ENCODE results near the gene ALDH8A1.

ALDH8A1 gene, protein sequence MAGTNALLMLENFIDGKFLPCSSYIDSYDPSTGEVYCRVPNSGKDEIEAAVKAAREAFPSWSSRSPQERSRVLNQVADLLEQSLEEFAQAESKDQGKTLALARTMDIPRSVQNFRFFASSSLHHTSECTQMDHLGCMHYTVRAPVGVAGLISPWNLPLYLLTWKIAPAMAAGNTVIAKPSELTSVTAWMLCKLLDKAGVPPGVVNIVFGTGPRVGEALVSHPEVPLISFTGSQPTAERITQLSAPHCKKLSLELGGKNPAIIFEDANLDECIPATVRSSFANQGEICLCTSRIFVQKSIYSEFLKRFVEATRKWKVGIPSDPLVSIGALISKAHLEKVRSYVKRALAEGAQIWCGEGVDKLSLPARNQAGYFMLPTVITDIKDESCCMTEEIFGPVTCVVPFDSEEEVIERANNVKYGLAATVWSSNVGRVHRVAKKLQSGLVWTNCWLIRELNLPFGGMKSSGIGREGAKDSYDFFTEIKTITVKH

DNA sequence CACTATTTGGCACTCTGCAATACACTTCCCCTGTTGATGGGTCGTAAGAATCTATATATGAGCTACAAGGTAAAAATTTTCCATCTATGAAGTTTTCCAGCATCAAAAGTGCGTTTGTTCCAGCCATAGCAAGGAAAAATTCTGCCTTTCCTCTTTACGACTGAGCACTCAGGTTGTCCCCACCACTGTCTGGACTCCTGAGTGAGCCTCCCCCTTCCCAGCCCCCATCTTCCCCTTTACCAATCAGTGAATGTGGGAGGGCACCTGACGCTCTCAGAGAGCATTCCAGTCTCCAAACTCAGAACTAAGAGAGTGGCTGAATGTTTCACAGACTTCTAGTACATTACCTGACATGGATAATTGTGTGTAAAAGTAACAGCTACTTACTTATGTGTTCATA is at the start of gene ALDH8A1:
Gene ALDH8A1 (minus strand): TSS at position 175 of the 400 bp plus-strand sequence. CDS start 48 bp downstream, at position 127.
- no peak within 1 kb of the TSS for H3K27ac ChIP-seq
- DNase-seq (ENCODE audit: low read depth, low spot score) = no peak

DNA sequence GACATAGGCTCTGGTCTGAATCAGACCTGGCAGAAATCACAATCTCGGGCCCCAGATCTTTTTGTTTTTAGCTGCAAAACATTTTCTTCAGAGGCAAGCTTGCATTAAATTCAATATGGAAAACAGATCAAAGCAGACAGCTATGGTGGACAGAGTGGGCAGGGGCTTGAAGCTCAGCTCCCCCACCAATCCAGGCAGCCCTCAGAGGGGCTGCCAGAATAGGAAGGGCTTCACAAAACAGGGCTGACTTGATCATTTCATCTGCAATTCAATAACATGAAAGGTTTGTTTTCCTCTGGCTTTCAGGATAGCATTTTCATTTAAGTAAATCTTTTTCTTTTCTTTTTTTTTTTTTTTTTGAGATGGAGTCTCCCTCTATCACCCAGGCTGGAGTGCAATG is 49.2 kb upstream of the ALDH8A1 start:
- DNase-seq (ENCODE audit: low read depth, low spot score) = no peak
- H3K27ac ChIP-seq = no peak overlapping the region

DNA sequence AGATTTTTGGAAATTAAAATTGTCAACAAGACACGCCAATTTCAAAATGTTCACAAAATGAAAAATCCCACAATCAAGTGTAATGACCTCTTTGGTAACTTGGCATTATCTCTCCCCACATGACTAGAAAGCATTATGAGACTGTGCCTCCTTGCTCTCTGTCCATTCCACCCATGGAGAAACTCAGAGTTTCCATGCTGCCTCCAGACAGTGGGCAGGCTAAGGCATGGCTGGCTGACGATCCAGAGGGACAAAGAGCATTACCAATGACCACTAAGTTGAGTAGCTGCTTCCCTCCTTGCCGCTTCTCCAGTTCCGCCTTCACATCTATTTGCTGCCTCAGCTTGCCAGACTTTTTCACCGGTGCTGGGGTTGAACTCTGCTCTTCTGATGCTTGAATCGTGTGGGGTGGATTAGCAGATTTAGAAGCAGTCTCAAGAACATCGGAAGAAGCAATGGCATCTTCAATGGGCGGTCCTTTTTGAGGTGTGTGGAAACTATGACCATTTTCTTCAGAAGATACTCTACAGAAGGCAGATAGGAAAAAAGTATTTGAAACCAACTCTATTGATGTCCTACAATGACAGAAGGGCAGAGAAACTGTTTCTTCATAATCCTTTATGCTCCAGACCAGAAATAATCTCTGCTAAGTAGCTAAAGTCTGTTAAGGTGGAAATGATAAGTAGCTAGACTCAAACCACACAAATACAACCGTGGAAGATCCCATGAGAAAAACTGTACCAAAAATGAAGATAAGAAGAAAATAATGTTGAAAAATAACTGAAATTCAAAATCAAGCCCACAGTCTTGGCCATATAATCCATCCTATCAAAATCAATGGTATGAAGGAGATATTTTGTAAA is 47.5 kb upstream of the ALDH8A1 start:
- no peak for DNase-seq (ENCODE audit: low read depth, low spot score)
- H3K27ac ChIP-seq = no peak overlapping the region

DNA sequence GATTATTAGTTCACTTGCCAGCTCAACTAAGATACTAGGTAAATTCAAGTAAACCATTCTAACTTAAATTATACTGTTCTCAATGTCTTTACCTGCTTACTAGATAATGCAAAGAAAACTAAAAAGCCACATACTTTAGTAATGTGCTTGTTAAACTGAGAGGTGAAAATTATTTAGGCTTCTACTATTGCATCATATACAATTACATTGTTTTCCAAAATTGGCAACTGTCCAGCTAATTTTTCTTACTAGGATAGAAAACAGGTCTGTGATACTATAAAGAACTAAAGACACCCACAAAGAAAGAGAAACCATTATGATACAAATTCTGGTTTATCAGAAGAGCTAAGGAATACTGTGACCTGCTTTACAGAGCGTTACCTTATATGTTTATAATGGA is 45.6 kb upstream of the ALDH8A1 start:
- DNase-seq (ENCODE audit: low read depth, low spot score) = no peak
- H3K27ac ChIP-seq = no peak overlapping the region

DNA sequence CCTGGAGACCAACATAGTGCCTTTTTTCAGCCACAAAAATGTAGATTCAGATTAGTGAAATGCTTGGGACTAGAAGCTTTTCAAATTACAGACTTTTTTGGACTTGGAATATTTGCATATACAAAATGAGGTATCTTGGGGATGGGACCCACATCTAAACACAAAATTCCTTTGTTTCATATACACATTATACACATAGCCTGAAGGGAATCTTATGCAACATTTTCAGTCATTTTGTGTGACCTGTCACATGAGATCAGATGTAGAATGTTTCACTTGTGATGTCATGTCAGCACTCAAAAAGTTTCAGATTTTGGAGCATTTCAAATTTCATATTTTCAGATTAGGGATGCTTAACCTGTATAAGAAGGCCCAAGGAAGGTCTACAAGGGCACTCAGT is 44.5 kb upstream of the ALDH8A1 start:
- no peak overlapping the region for H3K27ac ChIP-seq
- DNase-seq (ENCODE audit: low read depth, low spot score) = no peak

DNA sequence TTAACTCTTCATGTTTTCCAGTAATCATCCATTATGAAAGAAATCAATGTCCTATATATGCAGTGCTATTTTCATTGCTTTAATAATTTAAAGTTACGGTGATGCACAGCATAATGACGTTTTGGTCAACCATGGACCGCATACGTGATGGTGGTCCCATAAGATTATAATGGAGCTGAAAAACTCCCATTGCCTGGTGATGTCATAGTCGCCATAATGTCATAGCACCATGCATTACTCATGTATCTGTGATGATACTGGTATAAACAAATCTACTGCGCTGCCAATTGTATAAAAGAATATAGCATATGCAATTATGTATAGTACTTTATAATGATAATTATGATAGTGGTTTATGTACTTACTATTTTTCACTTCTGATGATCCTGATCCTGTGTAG is 42.3 kb upstream of the ALDH8A1 start:
- H3K27ac ChIP-seq = no peak overlapping the region
- DNase-seq (ENCODE audit: low read depth, low spot score) = no peak

DNA sequence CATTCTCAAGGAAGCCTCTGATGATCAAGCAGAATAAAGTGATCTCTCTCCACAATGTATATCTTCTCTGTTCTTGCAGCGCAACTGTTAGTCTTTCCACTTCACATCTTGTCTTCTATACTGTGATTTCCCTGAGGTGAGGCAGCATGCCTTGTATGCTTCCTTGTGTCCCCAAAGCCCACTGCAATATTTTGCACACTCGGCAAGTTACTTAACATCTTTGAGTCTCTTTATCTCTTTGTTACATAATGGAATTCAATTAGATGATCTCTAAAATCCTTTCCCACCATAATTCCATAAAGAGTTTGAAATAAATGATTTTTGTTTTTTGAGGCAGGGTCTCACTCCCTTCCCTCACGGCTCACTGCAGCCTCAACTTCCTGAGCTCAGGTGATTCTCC is 40.4 kb upstream of the ALDH8A1 start:
- no peak for DNase-seq (ENCODE audit: low read depth, low spot score)
- no peak overlapping the region for H3K27ac ChIP-seq

DNA sequence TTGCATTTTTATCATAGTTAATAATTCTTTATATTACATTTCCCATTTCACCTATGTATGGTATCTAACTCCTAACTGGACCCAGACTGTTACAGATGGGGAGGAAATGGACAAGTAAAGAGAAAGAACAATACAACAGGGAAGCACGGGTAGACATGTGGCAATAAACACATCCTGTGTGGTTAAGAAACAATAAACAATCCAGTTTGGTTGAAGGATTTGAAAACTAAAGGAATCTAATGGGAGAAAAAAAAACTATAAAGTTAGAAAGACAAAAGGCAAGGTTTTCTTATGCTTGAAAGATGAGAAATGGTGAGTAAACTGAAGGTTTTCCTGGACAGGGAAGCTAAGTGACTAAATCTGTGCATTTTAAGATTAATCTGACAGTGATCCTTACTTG is 34.9 kb upstream of the ALDH8A1 start:
- H3K27ac ChIP-seq = peak overlapping the region; percentile 51
- DNase-seq (ENCODE audit: low read depth, low spot score) = no peak

DNA sequence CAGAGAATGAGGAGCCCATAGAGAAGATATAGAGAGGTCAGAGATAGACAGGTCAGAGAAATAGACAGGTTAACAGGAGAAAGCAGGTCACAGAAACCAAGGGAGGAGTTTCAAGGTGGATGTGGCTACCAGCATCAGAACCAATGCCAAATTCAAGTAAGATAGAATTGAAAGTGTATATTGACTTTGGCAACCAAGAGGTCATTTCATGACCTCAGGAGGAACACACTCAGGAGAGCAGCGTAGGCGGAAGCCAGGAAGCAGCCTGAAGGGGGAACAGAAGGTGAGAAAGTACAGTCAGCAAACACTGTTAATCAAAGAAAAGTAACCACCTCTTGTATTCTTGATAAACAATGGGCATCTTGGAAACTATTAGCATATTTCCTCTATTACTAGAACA is 33.9 kb upstream of the ALDH8A1 start:
- H3K27ac ChIP-seq = peak overlapping the region; percentile 51
- DNase-seq (ENCODE audit: low read depth, low spot score) = no peak

DNA sequence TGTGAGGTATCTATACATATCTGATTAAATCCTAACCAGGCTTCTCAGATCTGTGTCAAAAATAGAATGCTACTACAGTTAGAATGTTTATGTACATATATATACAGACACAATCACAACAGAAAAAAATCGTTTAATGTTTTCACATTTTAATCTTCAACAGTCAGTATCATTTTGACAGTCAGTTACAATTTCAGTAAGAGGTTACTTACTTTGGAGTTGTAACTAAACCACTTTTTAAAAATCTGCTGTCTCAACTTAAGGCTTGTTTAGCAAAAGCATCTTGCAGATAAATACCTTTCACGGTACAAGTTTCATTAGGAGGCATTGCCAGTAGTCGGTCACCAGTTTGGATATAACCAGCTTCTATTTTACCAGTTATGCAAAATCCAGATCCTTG is 32.3 kb upstream of the ALDH8A1 start:
- DNase-seq (ENCODE audit: low read depth, low spot score) = no peak
- H3K27ac ChIP-seq = no peak overlapping the region

DNA sequence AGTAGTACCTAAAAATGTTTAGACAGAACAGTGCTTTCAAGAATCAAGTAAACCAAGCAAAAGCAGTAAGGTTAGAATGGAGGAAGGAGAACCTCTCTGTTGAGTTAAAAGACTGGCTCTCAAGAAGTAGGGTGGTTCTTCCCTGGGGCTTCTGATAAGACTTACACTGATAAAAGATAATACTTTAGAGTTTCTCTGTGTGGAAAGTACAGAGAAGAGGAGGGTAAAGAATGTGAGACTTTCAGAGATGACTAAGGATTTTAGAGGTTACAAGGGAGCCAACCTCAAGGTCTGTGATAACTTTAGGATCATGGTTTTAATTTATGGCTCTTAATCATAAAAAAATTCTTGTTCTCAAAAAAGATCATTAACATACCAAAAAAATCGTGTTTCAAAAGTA is 30.9 kb upstream of the ALDH8A1 start:
- DNase-seq (ENCODE audit: low read depth, low spot score) = no peak
- H3K27ac ChIP-seq = no peak overlapping the region

DNA sequence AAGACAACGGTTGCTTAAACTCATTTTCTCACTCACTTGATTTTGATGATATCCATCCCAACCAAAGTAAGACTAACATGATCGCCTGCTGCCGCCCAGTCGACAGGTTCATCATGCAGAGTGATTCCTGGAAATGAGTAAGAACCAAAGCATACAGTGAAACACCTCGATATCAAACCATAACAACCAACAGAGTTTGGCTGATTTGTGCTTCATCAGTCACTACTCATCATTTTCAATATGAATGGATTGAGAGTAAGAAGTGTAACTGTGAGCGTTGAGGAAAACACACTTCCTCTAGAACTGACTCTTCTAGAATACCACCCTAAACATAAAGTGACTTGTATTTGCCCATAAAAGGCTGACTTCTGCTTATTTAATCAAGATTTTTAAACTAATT is 29.2 kb upstream of the ALDH8A1 start:
- no peak for DNase-seq (ENCODE audit: low read depth, low spot score)
- H3K27ac ChIP-seq = no peak overlapping the region

DNA sequence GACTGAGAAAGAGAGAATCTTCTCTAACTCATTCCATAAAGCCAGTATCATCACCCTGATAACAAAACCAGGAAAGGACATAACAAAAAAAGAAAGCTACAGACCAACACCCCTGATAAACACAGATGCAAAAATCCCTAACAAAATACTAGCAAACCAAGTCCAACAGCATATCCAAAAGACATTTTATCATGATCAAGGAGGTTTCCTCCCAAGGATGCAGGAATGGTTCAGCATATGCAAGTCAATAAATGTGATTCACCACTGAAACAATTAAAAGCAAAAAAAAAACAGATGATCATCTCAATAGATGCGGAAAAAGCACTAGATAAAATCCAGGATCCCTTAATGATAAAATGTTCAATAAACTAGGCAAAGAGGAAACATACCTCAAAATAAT is 24.5 kb upstream of the ALDH8A1 start:
- DNase-seq (ENCODE audit: low read depth, low spot score) = no peak

DNA sequence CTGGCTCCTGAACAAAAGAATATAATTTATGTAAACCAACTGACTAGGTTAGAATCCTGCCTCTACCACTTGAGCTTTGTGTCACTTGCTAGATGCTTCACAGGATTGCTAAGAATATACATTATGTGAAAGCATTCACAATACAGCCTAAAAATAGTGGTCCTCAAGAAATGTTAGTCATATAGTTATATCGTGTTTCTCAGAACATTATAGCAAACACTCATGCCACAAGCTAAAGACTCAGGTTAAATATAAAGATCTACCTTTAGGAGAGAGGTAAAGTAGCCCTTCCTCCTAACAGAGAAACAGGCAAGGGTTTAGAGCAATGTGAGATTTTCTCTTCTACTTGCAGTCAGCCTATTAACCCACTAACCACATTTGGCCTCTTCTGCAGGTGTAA is 17.8 kb upstream of the ALDH8A1 start:
- no peak overlapping the region for H3K27ac ChIP-seq
- no peak for DNase-seq (ENCODE audit: low read depth, low spot score)

More for the DNA sequence above, 24.5 kb upstream of the ALDH8A1 start:
- H3K27ac ChIP-seq = no peak overlapping the region

DNA sequence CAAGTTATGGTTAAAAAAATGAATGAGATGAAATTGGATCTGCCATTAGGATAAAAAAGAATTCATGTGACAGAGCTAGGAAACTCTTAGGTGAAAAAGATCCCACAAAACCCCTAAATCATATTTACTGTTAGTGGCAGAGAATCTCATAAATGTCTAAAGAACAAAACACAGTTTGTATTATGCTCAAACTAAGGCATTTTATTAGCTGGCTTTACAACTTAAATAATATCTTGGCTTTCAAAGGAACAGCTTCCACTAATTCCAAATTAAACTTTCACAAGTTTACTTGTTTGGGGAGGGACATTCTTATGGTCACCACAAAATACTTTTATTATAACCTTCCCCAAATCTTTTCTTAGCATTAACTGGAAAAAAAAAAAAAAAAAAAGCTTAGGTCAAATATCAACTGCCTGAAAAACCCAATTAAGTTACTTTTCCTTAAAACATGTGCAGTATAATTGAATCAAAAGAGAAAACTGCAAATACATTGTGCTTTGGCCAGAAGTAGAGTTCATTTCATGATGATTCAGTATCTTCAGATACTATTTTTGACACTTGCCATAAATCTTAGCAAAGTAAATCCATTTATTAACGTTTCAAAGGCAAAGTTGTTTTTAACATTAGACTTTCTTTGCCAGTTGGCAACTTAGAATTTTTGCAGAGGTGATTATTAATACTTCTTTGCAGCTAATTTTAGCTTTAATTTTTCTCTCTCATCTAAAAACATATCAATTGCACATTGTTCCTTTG is 14.7 kb upstream of the ALDH8A1 start:
- no peak overlapping the region for H3K27ac ChIP-seq
- DNase-seq (ENCODE audit: low read depth, low spot score) = no peak

DNA sequence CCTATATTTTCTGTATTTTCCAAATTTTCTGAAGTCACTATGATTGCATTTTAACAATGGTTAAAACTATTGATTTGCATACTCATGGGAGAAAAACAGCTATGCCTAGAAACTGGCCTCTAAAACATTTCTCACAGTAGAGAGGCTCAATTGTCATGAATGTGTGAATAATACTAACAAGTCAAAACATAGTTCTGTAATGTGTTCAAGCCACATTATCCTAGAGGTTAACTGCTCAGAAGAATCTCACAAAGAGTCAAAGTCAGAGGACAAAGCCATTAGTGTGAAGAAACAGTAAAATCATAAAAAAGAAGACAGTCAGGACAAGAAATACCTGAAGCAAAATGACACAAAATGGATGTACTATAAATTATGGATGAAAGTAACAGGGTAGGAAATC is 12.5 kb upstream of the ALDH8A1 start:
- DNase-seq (ENCODE audit: low read depth, low spot score) = no peak
- peak overlapping the region; percentile 37 for H3K27ac ChIP-seq

DNA sequence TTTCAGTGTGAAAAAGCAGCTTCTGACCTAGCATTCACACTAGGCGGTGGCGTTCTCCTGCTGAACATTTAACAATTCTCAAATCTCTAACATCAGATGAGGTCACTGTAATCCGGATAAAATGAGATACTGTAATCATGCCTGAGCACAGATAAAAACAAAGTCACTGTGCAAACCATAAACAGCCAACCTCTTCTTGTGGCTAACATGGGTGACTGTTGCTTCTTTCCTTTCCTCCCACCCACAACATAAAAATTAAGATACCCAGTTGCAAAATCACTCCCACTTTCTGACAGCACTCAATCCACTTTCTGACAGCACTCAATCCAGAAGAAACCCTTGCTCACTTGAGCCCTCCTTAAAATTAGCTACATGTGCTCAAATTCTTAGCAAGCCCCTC is 11.5 kb upstream of the ALDH8A1 start:
- H3K27ac ChIP-seq = no peak overlapping the region
- no peak for DNase-seq (ENCODE audit: low read depth, low spot score)

DNA sequence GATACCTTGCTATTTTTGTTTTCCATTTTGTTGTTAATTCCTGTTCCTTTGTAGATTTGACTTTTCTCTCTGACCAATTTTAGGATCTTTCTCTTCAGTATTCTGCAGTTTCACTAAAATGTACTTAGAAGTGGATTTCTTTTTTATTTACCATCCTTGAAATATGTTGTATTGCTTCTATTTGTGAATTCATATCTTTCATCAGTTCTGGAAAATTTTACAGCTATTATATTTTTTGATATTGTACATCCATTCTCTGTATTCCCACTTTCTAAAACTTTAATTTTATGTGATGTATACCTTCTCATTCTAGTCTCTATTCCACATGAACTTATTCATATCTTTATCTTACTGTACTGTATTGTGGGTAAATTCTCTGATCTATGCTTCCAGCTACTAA is 9.7 kb upstream of the ALDH8A1 start:
- no peak for DNase-seq (ENCODE audit: low read depth, low spot score)
- H3K27ac ChIP-seq = no peak overlapping the region

DNA sequence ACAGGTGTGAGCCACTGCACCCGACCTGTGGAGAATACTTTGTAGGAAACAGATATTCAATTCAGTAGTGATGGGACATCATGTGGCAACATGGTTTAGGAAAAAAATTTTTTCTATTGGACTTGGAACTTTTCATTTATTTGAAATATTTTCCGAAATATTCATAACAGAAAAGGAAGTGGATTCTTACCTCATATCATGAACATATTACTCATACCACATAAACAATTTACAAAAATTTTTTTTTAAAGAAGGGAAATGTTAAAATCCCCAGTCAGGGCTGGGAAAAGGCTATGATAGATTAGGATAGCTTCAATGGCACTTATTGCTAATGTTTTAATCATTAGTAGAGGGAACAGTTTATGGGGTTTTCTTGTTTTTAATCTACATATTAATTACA is 6.8 kb upstream of the ALDH8A1 start:
- DNase-seq (ENCODE audit: low read depth, low spot score) = no peak
- no peak overlapping the region for H3K27ac ChIP-seq

DNA sequence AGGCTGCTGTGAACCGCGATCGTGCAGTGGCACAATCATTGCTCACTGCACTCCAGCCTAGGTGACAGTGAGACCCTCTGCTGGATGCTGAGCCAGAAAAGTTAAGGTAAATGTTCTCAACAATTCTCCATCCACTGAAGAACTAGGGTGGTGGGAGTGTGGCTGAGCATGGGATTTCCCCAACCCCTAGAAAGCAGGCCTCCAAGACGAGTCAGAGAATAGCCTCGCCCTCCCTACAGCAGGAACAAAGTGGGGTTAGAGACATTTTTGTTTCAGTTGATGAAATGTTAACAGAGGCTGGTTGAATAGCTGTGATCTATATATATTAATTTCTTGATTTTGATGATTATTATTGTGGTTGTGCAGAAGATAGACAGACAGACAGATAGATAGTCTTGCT is 6.1 kb upstream of the ALDH8A1 start:
- no peak overlapping the region for H3K27ac ChIP-seq
- no peak for DNase-seq (ENCODE audit: low read depth, low spot score)
